HAP-1 (cell line): Measurements from ENCODE around the gene RIN3.
A peak's percentile ranks its signal among the peaks of the same experiment; 100 is the strongest.

ENCODE experiments used
- DNase-seq, 2 experiments: peaks; one replicate each; pipeline ENCODE4 v3.0.0-alpha.2; 2016 to 2020; ENCODE audit warnings: low spot score in 2 of 2
- H3K27me3 ChIP-seq: fragments of 250-450 bp; sonication (Bioruptor Pico); 2 replicates; pipeline ENCODE4 v1.5.1; 2020; ENCODE audit warnings: low read depth, mild to moderate bottlenecking, moderate library complexity
- H3K36me3 ChIP-seq: fragments of 250-450 bp; sonication (Bioruptor Pico); replicated peaks from 2 replicates; pipeline ENCODE4 v1.5.1; 2020; ENCODE audit warnings: mild to moderate bottlenecking
- H3K4me1 ChIP-seq: fragments of 250-450 bp; sonication (Bioruptor Pico); 2 replicates; pipeline ENCODE4 v1.5.1; 2020; ENCODE audit warnings: mild to moderate bottlenecking
- H3K4me3 ChIP-seq: fragments of 250-450 bp; sonication (Bioruptor Pico); 2 replicates; pipeline ENCODE4 v1.5.1; 2020; ENCODE audit warnings: mild to moderate bottlenecking, moderate library complexity
- H3K9me3 ChIP-seq: fragments of 250-450 bp; sonication (Bioruptor Pico); 2 replicates; pipeline ENCODE4 v1.5.1; 2020; ENCODE audit warnings: mild to moderate bottlenecking, moderate library complexity
- in situ Hi-C: fragments of 300-500 bp; cut with MboI; formaldehyde crosslinking; loops from 3 replicates; pipeline ENCODE4 v1.14.3; 2020; ENCODE audit warnings: low sequenced_read_pairs, inconsistent platforms, mixed read lengths

RIN3 gene

GRCh38 chr14:92616178-92616577 lies 102.6 kb downstream of the RIN3 start:
- Histone ChIP-seq H3K27me3 (no peaks in the 10 kb centered on the region), H3K36me3 (no peaks in the 10 kb centered on the region), H3K4me3 (no peak overlapping the region), H3K4me1 (no peaks in the 10 kb centered on the region), H3K9me3 (no peaks in the 10 kb centered on the region)
- in situ Hi-C loops, result no loop called here
- DNase-seq, result no peak

- no peak for DNase-seq
- Histone ChIP-seq H3K9me3 (no peaks in the 10 kb centered on the region; the same call in 1 of the 2 replicates), H3K27me3 (no peaks in the 10 kb centered on the region), H3K36me3 (no peaks in the 10 kb centered on the region), H3K4me1 (no peaks in the 10 kb centered on the region), H3K4me3 (no peak overlapping the region)
- in situ Hi-C loops, result no loop called here
These were observed 104.0 kb downstream of the RIN3 start for GRCh38 chr14:92617581-92617980.

- Histone ChIP-seq H3K4me1 (no peaks in the 10 kb centered on the region), H3K27me3 (no peaks in the 10 kb centered on the region), H3K9me3 (no peaks in the 10 kb centered on the region; the same call in 1 of the 2 replicates), H3K4me3 (no peak overlapping the region), H3K36me3 (no peaks in the 10 kb centered on the region)
- in situ Hi-C loops, result no loop called here
- DNase-seq, result no peak
These were observed 106.3 kb downstream of the RIN3 start for GRCh38 chr14:92619671-92620456.

- H3K4me3 ChIP-seq, result no peak overlapping the region
- peaks cover 3% of the 10 kb centered on the region for H3K9me3 ChIP-seq
- H3K36me3 ChIP-seq, result no peaks in the 10 kb centered on the region
- no peak for DNase-seq
- no peaks in the 10 kb centered on the region for H3K27me3 ChIP-seq
- in situ Hi-C loops, result no loop called here
- H3K4me1 ChIP-seq, result no peaks in the 10 kb centered on the region
These were observed 108.7 kb downstream of the RIN3 start for GRCh38 chr14:92622311-92622710.

GRCh38 chr14:92624764-92625163 lies 111.2 kb downstream of the RIN3 start:
- Histone ChIP-seq H3K27me3 (no peaks in the 10 kb centered on the region), H3K4me3 (no peak overlapping the region), H3K9me3 (peaks cover 11% of the 10 kb centered on the region), H3K36me3 (no peaks in the 10 kb centered on the region), H3K4me1 (peaks cover 11% of the 10 kb centered on the region)
- DNase-seq, result no peak
- in situ Hi-C loops, result no loop called here

GRCh38 chr14:92625213-92625612 lies 111.6 kb downstream of the RIN3 start:
- H3K4me3 ChIP-seq, result no peak overlapping the region
- in situ Hi-C loops, result no loop called here
- no peaks in the 10 kb centered on the region for H3K27me3 ChIP-seq
- H3K4me1 ChIP-seq, result peaks cover 11% of the 10 kb centered on the region
- no peaks in the 10 kb centered on the region for H3K36me3 ChIP-seq
- no peak for DNase-seq
- H3K9me3 ChIP-seq, result peaks cover 11% of the 10 kb centered on the region

GRCh38 chr14:92626041-92626440 lies 112.5 kb downstream of the RIN3 start:
- in situ Hi-C loops, result no loop called here

GRCh38 chr14:92627707-92628215 lies 114.2 kb downstream of the RIN3 start:
- in situ Hi-C loops, result no loop called here
- peaks cover 11% of the 10 kb centered on the region for H3K4me1 ChIP-seq

More at GRCh38 chr14:92626041-92626440, 112.5 kb downstream of the RIN3 start:
- H3K4me1 ChIP-seq, result peaks cover 11% of the 10 kb centered on the region
- peaks cover 11% of the 10 kb centered on the region for H3K9me3 ChIP-seq
- no peak overlapping the region for H3K4me3 ChIP-seq
- H3K36me3 ChIP-seq, result no peaks in the 10 kb centered on the region
- DNase-seq, result no peak
- no peaks in the 10 kb centered on the region for H3K27me3 ChIP-seq

GRCh38 chr14:92628636-92629035 lies 115.1 kb downstream of the RIN3 start:
- no peak overlapping the region for H3K4me3 ChIP-seq
- no peaks in the 10 kb centered on the region for H3K27me3 ChIP-seq
- peaks cover 11% of the 10 kb centered on the region for H3K9me3 ChIP-seq
- peak; percentile 53 to 84 for DNase-seq
- H3K36me3 ChIP-seq, result no peaks in the 10 kb centered on the region
- H3K4me1 ChIP-seq, result peaks cover 11% of the 10 kb centered on the region
- in situ Hi-C loops, result no loop called here

More at GRCh38 chr14:92627707-92628215, 114.2 kb downstream of the RIN3 start:
- Histone ChIP-seq H3K27me3 (no peaks in the 10 kb centered on the region), H3K9me3 (peaks cover 11% of the 10 kb centered on the region), H3K36me3 (no peaks in the 10 kb centered on the region), H3K4me3 (no peak overlapping the region)
- no peak for DNase-seq

GRCh38 chr14:92630367-92630766 lies 116.8 kb downstream of the RIN3 start:
- Histone ChIP-seq H3K36me3 (no peaks in the 10 kb centered on the region), H3K27me3 (no peaks in the 10 kb centered on the region), H3K9me3 (peaks cover 11% of the 10 kb centered on the region), H3K4me3 (no peak overlapping the region), H3K4me1 (peaks cover 11% of the 10 kb centered on the region)
- no peak for DNase-seq
- in situ Hi-C loops, result no loop called here

- Histone ChIP-seq H3K9me3 (peaks cover 11% of the 10 kb centered on the region), H3K4me3 (no peak overlapping the region), H3K27me3 (no peaks in the 10 kb centered on the region), H3K36me3 (no peaks in the 10 kb centered on the region), H3K4me1 (peaks cover 11% of the 10 kb centered on the region)
- DNase-seq, result no peak
- in situ Hi-C loops, result no loop called here
These were observed 117.5 kb downstream of the RIN3 start for GRCh38 chr14:92631098-92631497.

GRCh38 chr14:92632546-92633273 lies 119.1 kb downstream of the RIN3 start:
- no peaks in the 10 kb centered on the region for H3K36me3 ChIP-seq
- in situ Hi-C loops, result no loop called here
- H3K4me3 ChIP-seq, result no peak overlapping the region
- H3K27me3 ChIP-seq, result no peaks in the 10 kb centered on the region
- H3K9me3 ChIP-seq, result peaks cover 4% of the 10 kb centered on the region
- H3K4me1 ChIP-seq, result peaks cover 11% of the 10 kb centered on the region
- no peak for DNase-seq

- in situ Hi-C loops, result no loop called here
These were observed 119.7 kb downstream of the RIN3 start for GRCh38 chr14:92633274-92633616.

GRCh38 chr14:92633724-92634123 lies 120.1 kb downstream of the RIN3 start:
- Histone ChIP-seq H3K9me3 (no peaks in the 10 kb centered on the region), H3K4me1 (peaks cover 6% of the 10 kb centered on the region), H3K36me3 (no peaks in the 10 kb centered on the region), H3K4me3 (no peak overlapping the region), H3K27me3 (no peaks in the 10 kb centered on the region)
- no peak for DNase-seq
- in situ Hi-C loops, result no loop called here

More at GRCh38 chr14:92633274-92633616, 119.7 kb downstream of the RIN3 start:
- H3K4me3 ChIP-seq, result no peak overlapping the region
- no peak for DNase-seq
- no peaks in the 10 kb centered on the region for H3K36me3 ChIP-seq
- H3K9me3 ChIP-seq, result no peaks in the 10 kb centered on the region; the same call in 1 of the 2 replicates
- no peaks in the 10 kb centered on the region for H3K27me3 ChIP-seq
- peaks cover 9% of the 10 kb centered on the region for H3K4me1 ChIP-seq
